ENCODE results near the gene TNFRSF8. TPM values are rescaled to one million over a fixed set of nuclear protein-coding genes. Genes with fewer than 3 reads are reported as not detected.
"Not testable (repeated sequence)": the region's sequence is repeated elsewhere in the genome, so short reads cannot be mapped to it uniquely, and the experiment has no call there.

Gene TNFRSF8
- total RNA-seq, 1 donor from 2014 or later = 0.18 TPM

DNA sequence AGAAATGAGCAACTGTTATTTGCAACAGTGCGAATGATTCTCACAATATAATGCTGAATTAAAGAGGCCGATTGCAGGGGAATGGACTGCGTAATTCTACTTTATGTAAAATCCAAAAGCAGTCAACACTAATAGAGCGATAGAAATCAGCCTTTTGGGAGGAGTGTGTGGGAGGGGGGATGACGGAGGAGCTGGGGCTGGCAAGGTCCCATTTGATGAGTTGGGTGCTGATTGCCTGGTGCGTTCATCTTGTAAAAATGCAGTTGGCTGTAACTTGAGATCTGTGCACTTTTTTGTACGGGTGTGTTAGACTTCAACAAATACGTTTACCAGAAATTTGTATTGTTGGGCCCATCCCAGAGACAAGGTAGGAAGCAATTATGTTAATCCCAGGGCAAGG is 20.7 kb downstream of the TNFRSF8 start:
- DNase-seq (ENCODE audit: extremely low read depth, low read depth, low spot score) = no peak

DNA sequence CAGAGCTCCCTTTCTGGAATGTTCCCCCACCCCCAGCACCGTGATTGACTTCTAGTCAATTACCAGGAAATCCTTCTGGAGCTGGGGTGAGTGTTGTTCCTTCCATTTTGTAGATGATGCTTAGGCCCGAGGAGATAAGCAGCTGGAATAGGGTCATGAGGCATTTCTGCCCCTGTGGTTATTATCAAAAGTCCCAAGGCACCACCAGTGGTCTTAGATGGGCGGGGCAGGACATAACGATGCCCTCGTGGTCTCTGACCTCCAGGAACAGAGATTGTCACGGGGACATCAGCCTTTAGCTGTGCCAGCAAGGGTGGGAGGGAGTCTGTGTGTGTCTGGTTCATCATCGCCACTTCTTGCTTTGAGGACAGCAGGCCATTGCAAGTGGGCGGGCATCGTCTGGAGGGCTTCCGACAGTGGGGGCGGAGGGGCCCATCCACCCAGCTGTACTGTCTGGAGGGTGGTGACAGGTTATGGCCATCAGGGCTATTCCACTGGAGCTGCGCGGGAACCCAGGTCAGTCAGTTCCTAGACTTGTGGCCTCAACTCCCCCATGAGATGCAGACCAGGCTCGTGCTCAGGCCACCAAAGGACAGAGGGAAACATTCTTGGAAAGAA is 22.6 kb downstream of the TNFRSF8 start:
- DNase-seq (ENCODE audit: extremely low read depth, low read depth, low spot score) = no peak

DNA sequence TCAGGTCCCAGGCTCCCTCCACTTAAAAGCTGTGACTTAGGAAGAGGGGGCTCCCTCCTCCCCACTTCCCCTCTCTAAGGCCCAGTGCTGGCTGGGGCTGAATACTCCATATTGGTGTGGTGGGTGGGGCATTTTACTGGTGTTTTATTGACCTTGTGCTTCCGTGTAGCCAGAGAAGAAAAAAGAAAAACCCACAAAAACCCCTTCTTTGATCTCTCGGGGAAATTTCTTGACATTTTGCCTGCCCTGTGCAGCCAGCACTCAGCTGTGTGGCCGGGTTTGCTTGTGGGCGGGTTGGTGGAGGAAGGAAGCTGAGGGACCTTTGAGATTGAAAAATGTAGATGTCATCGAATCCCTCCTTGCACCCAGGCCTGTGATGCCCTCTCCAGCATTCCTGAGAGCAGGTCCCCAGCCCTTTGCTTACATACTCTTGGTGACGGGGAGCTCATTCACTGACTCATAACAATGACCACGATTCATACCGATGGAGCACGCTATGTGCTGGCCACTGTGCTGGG is 24.8 kb downstream of the TNFRSF8 start:
- no peak for DNase-seq (ENCODE audit: extremely low read depth, low read depth, low spot score)

DNA sequence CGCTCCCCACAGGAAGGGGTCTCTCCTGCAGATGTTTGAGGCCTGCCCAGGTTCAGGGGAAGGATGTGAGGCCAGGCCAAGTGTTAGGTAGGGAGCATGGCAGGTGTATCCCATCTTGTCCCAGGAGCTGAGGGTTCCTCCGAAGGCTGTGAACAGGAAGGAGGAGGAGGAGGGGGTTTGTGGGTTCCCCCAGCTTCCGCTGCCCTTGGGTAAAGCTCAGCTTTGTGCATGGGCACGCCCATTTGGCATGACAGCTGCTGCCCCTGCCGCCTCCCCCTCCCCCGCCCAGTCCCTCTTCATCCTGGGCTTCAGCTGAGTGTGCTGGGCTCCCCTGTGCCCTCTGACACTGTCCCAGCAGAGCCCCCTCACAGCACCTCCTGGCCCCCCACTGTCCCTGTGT is 25.5 kb downstream of the TNFRSF8 start:
- no peak for DNase-seq (ENCODE audit: extremely low read depth, low read depth, low spot score)

DNA sequence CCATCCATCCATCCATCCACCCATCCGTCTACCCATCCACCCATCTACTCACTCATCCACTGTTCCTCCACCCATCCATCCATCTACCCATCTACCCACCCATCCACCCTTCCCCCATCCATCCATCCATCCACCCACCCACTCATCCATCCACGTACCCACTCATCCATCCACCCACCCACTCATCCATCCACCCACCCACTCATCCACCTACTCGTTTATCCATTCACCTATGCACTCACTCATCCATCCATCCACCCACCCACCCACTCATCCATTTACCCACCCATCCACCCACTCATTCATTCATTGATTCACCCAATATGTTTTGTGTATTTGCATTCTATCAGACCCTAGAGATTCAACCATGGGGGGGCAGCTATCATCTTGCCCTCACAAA is 27.2 kb downstream of the TNFRSF8 start:
- DNase-seq (ENCODE audit: extremely low read depth, low read depth, low spot score) = no peak

DNA sequence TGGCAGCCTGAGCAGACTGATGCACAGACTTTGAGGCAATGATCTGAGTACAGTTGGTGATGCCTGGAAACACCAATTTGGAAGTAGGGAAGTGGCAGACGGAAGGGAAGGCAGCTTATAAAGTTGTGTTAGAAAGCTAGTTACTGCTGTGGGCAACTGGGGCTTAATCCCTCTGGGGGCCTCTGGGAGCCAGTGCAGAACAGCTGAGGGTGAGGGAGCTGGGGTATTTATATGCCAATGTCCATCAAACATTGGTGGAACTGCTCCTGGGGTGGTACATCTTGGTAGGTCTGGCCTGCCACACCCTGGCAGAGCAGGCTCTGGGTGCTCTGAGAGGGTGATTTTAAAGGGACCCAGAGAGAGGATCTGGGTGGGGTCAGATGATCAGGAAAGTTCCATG is 28.1 kb downstream of the TNFRSF8 start:
- no peak for DNase-seq (ENCODE audit: extremely low read depth, low read depth, low spot score)

DNA sequence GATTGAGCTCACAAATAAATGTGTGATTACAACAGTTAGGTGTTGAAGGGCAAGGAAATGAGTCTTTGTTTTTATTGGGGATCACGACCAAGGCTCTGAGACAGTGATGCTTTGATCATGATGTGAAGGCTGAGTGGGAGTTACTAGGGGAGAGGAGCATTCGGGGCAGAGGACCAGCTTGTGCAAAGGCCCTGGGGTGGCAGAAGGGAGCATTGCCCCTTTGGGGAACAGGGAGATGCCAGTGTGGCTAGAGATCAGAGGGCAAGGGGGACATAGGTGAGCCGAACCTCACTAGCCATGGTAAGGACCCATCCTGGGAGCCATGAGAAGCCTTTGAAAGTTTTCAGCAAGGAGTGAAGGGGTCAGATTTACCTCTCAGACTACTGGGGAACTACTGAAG is 31.1 kb downstream of the TNFRSF8 start:
- no peak for DNase-seq (ENCODE audit: extremely low read depth, low read depth, low spot score)

DNA sequence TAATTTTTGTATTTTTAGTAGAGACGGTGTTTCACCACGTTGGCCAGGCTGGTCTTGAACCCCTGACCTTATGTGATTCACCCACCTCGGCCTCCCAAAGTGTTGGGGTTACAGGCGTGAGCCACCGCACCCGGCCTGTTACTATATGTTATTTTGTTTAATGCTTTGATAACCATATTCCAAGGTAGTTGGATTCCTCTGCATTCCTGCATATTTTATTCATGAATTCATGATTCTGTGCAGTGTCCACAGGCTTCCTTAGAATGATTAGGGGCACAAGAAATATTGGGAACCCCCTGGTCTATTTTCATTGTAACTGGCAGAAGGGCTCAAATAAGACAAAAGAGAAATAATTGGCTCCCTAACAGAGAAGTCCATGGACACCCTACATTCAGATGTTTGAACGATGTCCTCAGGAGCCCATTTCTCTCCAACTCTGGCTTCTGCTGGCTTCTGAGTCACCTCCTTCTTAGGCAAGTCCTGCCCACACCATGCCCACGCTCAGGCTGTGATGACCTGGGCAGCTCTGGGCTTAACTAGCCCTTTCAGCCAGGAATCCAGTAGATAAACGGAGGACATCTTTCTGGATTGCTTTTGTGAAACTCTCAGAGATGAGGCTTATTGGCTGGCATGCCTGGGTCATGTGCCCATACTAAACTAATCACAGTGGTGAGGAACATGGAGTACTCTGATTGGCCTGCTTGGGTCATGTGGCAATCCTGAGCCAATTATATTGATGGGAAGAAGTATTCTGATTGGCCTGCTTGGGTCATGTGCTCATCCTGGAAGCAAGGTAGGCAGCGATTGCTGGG is 32.6 kb downstream of the TNFRSF8 start:
- no peak for DNase-seq (ENCODE audit: extremely low read depth, low read depth, low spot score)

DNA sequence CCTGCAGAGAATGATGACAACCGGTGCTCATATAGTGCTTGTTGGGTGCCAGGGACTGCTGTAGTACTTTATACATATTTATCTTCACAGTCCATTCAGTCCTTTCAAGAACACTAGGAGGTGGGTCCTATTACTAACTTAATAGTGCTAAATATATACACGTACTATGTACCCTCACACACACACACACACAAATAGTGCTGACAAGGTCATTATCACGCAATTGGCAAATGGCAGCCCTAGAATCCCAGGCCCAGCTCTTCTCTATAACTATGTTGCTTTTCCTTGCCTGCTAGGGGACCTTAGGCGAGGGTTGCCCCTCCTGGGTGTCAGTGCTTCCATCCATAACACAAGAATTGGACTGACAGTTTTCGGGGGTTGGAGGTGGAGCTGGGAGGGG is 33.5 kb downstream of the TNFRSF8 start:
- no peak for DNase-seq (ENCODE audit: extremely low read depth, low read depth, low spot score)

DNA sequence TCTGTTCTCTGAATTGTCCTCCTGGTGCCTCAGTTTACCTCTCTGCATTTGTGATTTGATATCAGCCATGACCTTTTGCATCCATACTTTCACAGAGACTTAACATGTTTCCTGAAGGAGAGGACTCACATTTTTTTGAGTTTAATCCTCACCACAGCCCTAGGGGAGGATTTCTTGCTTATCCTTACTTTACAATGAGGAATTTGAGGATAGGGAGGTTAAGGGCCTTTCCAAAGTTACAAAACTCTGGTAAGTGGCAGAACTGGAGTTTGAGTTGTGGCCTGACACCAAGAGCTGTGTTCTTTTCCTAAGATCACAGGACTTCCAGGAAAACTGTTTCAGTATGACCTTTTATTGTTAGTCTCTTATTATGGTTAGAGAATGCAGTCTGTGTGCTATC is 34.2 kb downstream of the TNFRSF8 start:
- DNase-seq (ENCODE audit: extremely low read depth, low read depth, low spot score) = no peak

DNA sequence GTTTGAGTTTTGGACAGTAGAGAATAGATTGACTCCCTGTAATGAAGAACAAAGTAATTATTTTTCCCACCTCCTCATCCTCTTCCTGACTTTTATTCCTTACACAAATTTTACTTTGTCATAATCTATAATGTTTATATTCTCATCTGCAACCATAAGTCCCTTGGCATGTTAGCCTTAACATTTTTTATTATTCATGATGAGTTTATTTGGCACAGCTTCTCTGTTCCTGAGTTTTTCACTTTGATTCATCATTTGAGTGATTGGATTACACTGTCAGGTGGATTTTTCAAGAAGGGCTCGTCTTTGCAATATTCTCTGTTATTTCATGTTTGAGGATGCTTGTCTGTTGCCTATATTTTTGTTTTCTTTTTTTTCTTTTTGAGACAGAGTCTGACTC is 35.7 kb downstream of the TNFRSF8 start:
- no peak for DNase-seq (ENCODE audit: extremely low read depth, low read depth, low spot score)

DNA sequence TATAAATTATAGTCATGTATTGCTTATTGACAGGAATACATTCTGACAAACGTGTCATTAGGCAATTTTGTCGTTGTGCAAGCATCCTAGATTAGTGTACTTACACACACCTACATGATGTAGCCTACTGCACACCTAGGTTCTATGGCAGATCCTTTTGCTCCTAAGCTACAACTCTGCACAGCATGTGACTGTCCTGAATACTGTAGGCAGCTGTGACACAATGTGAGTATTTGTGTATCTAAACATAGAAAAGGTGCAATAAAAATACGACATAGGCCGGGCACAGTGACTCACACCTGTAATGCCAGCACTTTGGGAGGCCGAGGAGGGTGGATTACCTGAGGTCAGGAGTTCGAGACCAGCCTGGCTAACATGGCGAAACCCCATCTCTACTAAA is 36.5 kb downstream of the TNFRSF8 start:
- DNase-seq (ENCODE audit: extremely low read depth, low read depth, low spot score) = no peak

DNA sequence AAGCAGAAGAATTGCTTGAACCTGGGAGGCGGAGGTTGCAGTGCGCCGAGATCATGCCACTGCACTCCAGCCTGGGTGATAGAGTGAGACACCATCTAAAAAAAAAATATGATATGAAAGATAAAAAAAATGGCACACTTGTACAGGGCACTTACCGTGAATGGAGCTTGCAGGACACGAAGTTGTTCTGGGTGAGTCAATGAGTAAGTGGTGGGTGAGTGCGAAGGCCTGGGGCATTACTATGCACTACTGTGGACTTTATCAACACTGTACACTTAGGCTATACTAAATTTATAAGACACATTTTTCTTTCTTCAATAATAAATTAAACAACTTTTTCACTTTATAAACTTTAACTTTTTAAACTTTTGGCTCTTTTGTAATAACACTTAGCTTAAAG is 37.0 kb downstream of the TNFRSF8 start:
- DNase-seq (ENCODE audit: extremely low read depth, low read depth, low spot score) = no peak

DNA sequence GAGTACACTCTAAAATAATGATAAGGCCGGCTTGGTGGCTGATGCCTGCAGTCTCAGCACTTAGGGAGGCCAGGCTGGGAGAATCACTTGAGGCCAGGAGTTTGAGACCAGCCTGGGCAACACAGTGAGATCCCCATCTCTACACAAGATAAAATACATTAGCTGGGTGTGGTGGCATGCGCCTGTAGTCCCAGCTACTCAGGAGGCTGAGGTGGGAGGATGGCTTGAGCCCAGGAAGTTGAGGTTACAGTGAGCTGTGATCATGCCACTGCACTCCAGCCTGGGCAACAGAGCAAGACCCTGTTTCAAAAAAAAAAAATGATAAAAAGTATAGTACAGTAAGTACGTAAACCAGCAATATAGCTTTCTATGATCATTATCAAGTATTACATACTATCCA is 38.0 kb downstream of the TNFRSF8 start:
- not testable (repeated sequence) for DNase-seq (ENCODE audit: extremely low read depth, low read depth, low spot score)

DNA sequence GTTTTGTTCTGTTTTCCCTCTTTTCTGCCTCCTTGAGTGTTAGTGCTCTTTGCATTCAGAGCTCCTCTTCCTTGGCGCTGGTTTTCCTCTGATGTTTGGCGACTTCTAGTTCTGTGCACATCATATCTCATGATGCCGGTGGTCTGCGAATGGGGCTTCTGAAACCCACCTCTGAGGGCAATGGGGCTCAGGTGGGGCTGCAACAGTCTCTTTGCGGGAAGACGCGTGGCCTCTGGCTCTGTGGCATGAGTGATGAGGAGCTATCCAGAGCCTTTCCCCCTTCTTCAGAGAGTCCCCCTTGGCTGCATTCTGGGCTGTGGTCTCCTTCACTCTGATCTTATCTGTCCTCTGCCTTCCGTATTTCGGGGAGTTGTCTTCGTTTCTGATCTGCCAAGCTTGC is 39.0 kb downstream of the TNFRSF8 start:
- no peak for DNase-seq (ENCODE audit: extremely low read depth, low read depth, low spot score)

DNA sequence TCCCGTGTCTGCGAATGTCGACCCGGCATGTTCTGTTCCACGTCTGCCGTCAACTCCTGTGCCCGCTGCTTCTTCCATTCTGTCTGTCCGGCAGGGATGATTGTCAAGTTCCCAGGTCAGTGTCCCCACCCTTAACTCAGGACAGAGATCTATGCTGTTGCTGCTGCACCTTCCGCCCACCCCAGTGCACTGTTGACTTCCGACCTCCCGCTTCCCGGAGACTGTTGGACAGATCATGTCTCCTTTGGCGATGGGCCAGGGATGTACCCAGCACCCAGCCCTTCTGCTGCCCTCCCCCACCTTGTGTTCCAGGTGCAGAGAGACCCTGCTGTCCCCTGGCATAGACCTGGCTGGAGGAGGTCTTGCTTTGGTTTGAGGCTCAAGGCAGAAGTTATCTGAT is 41.3 kb downstream of the TNFRSF8 start:
- DNase-seq (ENCODE audit: extremely low read depth, low read depth, low spot score) = no peak

DNA sequence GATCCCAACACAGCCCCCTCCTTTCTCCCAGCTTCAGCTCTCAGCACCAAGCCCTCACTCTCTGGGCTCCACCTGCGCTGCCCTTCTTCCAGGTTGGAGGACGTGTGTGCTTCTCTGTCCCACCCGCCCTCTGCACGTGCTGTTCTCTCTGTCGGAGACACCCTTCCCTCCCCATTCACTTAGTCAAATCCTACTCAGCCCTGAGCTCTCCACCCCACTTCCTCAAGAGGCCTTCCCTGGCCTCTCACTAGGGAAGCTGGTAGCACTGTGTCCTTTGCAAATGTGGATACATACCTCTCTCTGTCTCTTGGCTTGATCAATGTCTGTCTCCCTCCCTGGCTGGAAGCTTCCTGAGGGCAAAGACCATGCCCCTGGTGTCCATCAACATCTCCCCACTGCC is 43.0 kb downstream of the TNFRSF8 start:
- no peak for DNase-seq (ENCODE audit: extremely low read depth, low read depth, low spot score)

DNA sequence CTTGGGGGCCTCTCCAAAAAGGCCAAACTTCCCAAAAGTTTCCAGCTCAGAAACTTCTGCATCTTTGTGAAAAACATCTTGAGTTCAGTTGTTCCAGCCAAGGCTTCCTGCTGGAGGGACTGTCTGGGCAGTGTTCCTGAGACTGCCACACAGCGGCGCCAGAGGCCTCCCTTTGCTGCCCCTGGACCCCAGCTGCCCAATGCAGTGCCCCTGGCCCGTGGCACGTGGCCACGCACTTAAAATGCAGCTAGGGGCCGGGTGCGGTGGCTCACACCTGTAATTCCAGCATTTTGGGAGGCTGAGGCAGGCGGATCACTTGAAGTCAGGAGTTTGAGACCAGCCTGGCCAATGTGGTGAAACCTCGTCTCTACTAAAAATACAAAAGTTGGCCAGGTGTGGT is 43.8 kb downstream of the TNFRSF8 start:
- DNase-seq (ENCODE audit: extremely low read depth, low read depth, low spot score) = not testable (repeated sequence)

DNA sequence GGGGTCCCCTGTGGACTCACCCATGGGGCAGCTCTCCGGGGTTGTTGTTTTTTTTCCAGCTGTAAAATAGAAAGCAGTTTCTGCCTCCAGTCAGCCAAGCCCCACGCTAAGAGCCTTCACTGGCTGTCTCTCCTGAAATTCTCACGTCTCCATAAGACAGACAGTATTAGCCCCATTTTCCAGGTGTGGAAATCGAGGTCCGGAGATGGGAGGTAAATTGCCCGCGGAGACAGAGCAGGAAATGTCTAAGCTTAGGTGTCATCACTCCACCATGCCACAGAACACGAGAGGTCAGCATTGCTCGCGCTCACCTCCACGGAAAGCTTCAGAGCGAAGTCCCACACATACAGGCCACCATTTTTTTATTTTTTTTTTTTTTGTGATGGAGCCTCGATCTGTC is 44.6 kb downstream of the TNFRSF8 start:
- DNase-seq (ENCODE audit: extremely low read depth, low read depth, low spot score) = no peak

DNA sequence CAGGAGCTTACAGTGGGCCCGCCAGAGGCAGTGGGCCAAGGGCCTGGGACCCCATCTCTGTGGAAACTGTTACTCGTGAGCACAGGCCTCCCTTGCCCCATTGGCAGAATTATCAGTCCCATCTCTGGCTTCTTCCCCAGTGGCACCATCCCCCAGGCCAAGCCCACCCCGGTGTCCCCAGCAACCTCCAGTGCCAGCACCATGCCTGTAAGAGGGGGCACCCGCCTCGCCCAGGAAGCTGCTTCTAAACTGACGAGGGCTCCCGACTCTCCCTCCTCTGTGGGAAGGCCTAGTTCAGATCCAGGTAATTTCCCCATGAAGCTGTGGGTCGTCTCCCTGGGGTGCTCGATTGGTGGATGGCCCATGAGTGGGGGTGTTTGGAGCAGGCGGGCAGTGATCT is 46.8 kb downstream of the TNFRSF8 start:
- DNase-seq (ENCODE audit: extremely low read depth, low read depth, low spot score) = no peak

DNA sequence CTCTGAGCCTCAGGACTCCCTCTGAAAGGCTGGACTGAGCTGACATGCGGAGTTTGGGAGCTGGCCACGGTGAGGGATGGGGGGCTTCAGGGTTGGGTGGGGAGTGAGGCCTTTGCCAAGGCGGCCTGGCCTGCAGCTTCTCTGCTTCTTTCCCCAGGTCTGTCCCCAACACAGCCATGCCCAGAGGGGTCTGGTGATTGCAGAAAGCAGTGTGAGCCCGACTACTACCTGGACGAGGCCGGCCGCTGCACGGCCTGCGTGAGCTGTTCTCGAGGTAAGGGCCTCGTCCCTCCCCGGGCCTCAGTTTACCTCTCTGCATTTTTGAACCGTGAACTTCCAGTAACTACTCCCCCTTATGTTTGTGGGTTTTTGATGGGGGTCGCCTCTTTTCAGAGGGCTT is 48.6 kb downstream of the TNFRSF8 start:
- no peak for DNase-seq (ENCODE audit: extremely low read depth, low read depth, low spot score)

DNA sequence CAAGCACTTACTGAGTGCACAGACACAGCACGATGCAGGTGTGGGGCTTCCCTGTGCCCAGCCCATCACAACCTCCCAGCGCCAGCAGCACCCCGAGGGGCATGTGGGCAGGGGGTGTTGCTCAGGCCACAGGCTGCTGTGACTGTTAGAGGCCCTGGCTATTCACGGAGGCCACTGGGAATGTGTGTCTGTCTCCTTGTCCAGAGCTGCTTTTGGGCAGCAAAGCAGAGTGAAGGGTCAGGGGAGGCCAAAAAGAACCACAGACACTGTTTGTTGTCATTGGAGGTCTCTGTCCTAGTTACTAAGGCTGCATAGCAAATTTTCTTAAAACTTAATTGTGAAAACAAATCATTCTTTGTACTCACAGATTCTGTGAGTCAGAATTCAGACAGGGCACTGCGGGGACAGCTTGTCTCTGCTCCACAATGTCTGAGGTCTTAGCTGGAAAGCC is 49.6 kb downstream of the TNFRSF8 start:
- DNase-seq (ENCODE audit: extremely low read depth, low read depth, low spot score) = no peak
